GM19452 (cell line): Measurements from ENCODE around the gene PINK1.
"Not testable (repeated sequence)": the region's sequence is repeated elsewhere in the genome, so short reads cannot be mapped to it uniquely, and the experiment has no call there.

ENCODE experiments used
- ATAC-seq: cut with Tn5 transposase; IDR thresholded peaks from one replicate; pipeline ENCODE4 v1.9.1; 2021; ENCODE audit not compliant: unreplicated experiment

PINK1 gene

DNA sequence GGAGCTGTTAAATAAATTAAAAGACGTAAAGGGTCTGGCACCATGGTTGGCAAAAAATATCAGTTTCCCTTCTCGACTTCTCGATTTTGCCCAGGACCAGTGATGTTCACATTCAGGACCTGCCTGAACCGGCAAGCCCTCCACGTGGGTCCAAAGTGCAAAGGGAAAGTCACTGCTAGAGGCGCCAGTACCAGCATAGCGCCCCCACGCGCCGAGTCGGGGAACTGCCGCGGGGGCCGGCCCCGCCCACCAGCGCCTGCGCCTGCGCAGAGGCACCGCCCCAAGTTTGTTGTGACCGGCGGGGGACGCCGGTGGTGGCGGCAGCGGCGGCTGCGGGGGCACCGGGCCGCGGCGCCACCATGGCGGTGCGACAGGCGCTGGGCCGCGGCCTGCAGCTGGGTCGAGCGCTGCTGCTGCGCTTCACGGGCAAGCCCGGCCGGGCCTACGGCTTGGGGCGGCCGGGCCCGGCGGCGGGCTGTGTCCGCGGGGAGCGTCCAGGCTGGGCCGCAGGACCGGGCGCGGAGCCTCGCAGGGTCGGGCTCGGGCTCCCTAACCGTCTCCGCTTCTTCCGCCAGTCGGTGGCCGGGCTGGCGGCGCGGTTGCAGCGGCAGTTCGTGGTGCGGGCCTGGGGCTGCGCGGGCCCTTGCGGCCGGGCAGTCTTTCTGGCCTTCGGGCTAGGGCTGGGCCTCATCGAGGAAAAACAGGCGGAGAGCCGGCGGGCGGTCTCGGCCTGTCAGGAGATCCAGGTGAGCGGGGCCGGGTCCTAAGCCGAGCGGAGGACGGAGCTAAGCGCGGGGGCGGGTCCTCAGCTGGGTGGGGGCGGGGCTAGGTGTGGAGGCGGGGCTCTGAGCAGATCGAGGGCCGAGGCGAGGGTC, at the start of gene PINK1:
PINK1 (plus strand) TSS at position 269 of the 875 bp plus-strand sequence; CDS start at position 360, 91 bp downstream.
- peak; percentile 65 for ATAC-seq

DNA sequence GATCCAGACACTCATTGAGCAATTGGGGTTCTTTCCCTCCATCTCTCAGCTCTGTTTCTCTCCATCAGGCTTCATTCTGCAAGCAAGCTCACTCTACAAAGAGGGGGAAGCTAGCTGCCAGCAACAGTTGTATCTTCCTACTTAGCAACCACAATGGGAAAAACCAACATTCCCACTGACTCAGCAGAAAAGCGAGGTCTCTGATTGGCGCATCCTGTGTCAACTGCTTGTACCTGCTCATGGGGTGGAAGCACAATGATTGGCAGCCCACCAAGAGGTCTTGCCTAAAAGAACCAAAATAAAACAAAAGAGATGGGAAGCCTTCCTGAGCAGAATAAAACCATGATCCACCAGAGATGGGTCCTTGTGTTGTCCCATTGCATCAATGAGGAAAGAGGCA, 48.4 kb upstream of the PINK1 start:
- ATAC-seq, result no peak

DNA sequence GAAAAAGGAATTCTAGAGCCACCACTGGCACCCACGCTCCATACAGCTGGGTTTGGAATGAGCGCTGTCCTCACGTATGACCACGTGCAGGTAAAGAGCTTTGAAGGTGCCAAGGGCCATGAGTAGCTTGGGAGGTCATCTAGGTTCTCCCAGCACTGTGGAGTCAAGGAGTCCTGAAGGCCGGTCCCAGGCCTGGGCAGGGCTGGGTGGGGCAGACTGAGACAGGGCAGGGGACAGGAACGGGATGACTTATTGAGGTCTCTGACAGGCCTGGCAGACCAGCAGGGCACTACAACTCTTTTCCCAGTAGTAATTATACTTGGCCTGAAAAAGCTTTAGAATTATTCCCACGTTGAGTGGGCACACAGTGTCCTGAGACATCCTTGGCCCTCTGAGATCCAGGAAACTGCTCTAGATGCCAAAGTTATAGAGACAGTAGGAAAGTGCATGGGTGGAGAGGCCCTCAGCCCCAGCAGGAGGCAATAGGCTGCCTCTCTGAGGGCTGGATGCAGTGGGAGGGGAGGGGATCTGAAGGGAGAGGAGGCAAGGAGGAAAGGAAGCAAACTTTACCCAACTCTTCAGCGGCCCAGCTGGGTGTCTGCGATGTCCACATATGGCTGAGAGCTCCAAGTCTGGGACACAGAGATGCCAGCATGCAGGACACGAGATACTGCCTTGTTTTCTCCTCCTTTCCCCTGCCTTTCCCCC, 46.2 kb upstream of the PINK1 start:
- no peak for ATAC-seq

DNA sequence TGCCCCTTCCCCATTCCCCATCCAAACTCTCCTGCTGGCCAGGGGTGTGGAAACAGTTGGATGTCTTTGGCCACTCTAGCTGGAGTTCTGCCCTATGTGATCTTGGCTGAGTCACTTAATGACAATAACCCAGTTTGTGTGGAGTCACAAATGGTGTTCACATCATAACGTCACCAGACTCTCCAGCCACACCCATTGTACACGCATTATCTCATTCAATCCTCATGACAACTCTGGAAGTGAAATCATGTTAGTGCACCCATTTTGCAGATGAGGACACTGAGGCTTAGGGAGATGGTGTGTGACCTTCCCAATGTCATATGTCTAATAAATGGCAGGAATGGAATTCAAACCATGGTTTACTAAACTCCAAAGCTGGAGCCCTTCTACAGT, 45.6 kb upstream of the PINK1 start:
- no peak for ATAC-seq

DNA sequence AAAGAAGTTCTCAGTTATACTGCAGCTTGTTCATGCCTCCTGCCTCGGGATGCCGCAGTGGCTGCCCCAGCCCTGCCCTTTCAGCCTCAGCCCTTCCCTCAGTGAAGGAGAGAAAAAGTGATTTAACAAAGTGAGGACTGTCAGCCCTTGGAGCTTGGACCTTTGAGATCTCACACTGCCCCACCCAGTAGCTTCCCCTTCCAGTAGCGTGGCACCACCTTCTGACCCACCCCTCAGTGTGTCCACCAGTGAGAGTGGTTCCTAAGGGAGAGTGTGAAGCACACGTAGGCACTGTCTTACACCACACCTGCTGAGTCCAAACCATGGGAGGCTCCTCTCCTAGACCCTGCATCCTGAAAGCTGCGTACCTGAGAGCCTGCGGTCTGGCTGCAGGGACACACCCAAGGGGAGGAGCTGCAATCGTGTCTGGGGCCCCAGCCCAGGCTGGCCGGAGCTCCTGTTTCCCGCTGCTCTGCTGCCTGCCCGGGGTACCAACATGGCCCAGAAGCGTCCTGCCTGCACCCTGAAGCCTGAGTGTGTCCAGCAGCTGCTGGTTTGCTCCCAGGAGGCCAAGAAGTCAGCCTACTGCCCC, 44.5 kb upstream of the PINK1 start, which contains the start of gene CDA:
CDA (plus strand) TSS at position 464 of the 592 bp plus-strand sequence; CDS start at position 497, 33 bp downstream.
- ATAC-seq, result no peak

DNA sequence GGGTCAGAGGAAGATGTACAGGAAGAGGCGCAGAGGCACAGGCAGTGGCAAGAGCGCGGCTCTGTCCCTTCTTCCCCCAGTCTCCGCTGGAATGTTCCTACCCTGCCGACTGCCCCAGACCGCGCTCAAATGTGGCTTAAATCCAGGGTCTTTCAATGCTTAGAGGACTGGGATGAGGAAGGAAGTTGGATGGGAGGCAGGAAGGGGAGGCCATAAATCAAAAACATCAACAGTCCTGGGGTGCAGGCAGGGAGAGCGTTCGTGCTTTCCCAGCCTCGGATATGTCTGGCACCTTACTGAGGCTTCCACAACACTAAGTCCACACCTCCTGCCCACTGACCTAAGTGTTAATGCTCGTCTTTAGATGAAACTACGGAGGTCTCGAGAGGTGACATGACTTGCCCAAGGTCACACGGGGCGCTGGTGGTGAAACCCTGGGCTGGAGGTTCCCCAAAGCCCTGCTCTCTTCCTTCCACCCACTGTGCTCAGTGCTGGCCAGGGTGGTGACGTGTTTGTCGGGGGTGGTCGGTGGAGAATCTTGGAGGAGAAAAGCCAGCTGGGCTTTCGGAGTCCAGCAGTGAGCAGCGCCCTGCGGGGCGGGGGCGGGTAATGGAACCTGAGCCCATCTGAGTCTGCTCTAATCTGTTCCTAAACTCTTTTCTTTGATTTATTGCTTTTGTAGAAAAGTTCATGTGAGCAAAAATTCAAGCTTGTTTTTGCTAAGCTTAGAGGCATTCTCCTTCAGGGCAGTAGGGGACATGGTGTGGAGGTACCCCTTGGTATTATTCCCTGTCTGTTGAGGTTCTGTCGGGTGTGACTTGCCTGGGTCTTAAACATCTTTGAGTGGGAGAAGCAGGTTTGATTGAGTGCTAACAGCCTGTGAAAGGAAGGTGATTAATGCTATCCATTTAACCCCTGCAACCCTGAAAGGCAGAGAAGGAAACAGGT, 43.7 kb upstream of the PINK1 start:
- ATAC-seq, result no peak

DNA sequence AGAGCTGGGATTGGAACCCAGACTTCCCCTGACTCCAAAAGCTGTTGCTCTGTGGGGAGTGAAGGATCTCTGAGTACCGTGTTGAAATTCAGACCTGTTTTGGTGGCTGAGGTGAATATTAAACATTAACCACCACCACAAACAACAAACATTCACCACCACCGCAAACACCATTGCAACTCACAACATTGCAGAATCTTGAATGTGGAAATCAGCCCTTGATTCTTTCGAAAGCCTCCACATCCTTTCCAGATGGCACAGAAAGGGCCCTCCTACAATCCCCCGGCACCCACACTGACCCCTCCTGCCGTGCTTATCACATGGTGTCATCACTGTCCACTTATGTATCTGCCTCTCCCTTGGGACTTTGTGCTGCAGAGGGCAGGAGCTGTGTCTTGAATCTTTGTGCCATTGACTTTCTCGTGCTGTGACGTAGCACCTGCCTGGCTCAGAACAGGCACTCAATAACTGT, 42.9 kb upstream of the PINK1 start:
- ATAC-seq, result no peak

DNA sequence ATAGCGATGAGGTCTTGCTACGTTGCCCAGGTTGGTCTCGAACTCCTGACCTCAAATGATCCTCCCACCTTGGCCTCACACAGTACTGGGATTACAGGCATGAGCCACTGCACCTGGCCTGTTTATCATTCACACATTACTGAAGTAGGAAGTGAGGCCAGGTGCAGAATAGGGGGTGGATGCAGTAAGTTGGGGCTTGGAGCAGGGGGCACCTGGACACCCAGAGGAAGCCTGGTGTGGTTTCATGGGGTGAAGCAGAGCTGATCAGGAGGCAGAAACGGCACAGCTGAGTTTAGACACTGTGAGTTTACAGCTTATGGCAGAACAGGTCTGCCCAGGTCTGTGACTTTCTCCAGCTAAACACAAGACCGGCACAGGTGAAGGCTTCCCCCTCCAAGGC, 39.5 kb upstream of the PINK1 start:
- ATAC-seq, result no peak

DNA sequence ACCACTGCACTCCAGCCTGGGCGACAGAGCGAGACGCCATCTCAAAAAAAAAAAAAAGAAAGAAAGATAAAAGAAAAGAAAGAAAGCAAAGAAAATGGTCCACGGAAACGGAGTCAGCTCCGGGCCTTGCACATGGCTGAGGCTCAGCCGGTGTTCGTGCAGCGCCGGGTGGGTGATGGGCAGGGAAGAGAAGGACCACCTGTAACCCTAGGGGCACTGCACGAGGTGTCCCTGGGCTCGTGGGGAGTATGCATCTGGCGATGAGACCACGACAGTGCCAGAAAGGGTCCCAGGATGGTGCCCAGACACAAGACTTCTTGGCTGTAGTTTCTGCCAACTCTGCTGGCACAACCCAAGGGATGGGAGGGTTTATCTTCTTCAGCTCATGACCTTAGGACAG, 38.5 kb upstream of the PINK1 start:
- no peak for ATAC-seq

DNA sequence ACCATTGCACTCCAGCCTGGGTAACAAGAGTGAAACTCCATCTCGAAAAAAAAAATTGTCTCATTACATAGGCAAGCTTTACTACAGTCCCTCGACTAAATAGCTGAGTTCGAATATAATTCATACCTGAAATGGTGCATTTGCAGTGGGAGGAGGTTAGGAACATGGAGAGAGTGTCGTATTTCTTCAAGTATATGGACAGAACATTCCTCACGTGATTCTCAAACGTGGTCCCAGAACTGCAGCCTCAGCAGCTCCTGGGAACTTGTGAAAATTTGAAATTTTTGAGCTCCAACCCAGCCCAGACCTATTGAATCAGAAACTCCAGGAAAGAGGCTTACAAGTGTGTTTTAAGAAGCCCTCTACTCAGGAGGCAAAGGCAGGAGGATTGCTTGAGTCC, 37.2 kb upstream of the PINK1 start:
- no peak for ATAC-seq

DNA sequence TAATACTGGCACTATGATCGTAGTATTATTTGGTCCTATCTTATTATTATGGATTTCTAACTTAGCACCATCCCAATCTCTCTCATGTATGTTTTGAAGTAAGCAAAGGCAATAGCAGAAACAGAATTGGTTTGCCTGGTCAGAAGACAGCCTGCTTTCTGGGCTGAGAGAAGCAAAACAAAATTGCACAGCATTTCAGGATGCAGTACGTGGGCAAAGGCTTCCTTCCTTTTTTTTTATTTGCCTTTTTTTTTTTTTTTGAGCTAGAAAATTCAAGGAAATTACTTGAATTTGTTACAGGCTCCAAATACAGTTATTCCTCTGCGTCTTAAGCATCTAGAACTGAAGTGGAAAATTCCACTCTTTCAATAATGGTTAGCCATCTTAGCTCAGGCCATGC, 35.6 kb upstream of the PINK1 start:
- ATAC-seq, result no peak

DNA sequence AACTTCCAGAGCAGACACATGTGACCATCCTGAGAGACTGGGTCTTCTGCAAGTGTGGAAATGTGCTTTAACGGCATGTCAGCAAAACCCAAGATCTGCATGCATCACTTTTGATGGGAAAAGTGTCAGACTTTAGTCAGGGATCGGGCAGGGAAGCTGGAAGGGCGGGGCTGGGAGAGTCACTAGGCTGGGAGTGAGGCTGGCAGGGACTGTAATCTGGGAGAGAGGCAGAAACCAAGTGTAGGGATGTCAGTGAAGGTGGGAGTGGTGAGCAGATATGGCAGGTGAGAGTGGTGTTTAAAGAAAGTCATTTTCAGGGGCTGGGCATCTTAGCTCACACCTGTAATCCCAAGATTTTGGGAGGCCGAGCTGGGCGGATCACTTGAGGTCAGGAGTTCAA, 33.1 kb upstream of the PINK1 start:
- no peak for ATAC-seq

DNA sequence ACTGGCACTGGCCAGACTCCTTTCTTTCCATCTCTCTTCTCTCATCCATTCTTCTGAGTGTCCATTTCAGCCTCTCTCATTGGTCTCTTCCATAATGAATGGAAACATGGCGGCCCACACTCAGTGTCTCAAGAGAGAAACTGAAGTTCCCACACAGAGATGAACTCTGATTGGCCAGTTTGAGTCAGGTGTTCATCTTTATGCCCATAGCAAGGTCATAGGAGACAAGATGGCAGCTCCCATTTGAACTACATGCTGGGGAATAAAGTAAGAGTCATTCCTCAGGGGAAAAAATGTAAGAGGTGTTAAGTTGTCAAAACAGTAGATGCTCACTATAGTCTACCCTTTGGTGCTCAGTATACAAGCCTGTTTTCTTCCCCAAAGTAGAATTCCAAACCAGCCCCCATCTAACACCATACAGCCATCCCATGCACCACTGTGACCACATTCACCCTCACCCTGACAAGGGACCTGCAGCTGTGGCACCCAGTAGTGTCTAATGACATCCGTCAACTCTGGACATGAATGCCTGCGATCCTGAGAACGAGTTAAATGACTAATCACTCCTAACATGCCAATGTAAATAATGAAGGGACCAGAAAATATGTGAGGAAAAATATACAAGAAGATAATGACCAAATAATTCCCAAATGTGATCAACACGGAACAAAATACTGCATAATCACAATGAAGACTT, 32.0 kb upstream of the PINK1 start:
- ATAC-seq, result no peak

DNA sequence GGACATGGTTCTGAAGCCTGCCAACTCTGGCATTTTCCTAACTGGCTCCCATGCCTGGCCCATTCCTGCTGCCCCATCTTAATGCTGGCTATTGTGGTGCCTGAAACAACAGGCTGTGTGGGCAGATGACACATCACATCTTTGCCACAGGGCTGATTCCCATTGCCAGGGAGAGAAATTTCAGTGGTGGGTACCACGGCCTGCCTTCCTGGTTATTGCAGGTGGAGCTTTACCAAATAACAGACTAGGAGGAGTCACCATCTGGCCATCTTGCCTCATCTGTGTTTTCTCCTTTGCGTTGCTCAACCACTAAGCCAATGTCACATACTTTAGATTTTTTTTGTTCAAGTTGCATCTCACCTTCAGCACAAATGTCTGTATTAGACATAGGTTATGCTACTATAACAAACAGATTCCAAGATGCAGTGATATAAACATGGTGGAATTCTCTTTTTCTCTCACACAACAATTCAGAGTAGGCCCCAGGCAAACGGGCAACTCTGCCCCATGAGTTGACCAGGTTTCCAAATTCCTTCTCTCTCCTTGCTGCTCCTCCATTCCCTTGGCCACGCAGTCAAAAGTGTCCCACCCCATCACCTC, 30.3 kb upstream of the PINK1 start:
- ATAC-seq, result no peak

DNA sequence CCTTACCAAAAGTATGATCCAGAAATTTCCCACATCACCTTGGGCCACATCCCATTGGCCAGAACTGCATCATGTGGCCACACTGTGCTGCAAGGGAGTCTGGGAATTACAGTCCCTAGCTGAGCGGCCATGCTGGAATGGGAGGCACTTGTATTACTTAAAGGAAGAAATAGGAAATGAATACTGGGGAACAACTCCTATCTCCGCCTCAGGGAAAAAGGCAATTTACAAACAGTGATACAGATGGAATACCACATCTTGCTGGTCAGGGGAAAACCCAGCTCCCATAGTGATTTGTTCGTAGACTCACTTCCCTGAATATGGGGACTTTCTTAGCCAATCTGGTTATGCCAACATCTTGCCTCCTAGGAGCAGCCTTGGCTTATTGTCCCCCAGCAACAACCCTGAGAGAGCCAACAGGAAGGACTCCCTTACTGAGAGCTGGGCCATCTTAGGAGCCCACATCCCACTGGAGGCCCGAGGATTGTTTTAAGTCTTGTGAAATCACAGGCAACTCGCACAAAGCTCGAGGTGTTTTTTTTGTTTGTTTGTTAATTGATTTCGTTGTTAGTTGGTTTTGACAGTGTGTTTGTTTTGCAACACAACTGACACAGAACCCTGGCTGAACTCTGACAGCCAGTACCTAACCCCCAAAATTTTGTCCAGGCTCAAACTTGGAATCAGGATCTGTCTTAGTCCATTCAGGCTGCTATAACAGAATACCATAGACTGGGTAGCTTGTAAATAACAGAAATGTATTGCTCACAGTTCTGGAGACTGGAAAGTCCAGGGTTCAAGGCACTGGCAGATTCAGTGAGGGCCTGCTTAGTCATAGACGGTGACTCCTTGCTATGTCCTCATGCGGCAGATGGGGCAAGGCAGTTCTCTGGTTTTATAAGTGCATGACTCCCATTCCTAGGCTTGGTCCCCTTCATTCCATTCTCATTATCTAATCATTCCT, 29.5 kb upstream of the PINK1 start:
- ATAC-seq, result no peak

DNA sequence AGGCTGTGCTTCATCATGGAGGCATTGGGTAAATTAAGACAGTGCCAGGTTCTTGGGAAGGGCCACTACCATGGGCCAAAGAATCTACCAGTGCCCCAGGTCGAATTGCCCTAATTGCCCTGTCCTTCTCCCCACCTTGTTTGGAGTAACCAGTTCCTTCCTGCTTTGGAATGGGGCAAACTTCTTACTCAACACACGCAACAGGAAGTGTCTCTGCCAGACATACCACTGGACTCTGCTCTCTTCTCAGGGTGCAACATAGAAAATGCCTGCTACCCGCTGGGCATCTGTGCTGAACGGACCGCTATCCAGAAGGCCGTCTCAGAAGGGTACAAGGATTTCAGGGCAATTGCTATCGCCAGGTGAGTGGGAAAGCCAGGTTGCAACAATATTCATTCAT, 28.6 kb upstream of the PINK1 start:
- ATAC-seq, result no peak

DNA sequence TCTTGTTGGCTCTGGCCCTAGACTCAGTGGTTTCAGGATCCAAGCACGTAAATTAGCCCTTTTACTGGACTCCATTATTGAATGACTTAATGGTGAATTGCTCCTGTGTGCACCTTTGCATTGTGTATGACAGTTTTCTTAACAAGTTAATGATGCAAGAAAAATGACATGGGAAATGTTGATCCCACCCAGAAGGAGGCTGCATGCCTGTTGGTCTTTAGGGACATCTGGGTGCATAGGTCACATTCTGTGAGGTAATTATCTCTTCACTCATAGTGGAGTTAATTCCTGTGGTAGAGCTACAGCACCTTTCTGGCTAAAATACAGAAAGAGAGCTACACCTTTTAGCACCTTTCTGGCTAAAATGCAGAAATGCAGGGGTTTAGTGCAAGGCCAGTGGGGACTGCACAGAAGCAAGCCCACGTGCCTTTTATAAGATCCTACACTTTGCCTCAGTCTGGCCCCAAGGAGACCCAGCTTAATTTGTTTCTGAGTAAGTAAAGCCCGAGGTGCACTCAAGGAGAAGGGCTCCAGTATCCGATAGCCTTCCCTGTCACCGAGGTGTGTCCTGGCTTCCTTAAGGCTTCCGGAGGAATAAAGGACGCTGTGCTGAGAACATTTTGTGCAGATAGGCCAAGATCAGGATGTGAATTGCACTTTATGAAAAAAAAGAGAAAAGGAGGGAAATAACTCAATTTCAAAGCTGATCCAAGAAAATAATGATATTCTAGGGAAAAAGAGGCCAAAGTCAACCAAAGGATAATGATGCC, 26.3 kb upstream of the PINK1 start:
- not testable (repeated sequence) for ATAC-seq

DNA sequence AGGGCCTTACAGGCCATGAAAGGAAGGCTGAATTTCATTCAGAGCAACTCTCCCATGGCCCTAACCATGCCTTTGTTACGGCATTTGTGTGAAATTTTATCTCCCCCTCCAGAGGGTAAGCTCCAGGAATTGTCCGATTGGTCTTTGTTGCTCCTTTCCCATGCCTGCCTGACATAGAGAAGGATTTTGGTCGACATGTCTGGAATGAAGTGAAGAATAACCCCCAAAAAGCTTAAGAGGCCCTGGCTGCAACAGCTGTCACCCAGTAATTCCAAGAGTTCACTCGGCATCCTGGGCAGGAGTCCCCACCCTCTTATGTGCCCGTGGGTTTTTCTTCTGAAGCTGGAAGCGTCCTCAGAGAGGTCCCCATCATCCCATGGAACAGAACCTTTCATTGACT, 23.7 kb upstream of the PINK1 start:
- no peak for ATAC-seq
